IMR-90 (cell line): ENCODE data around the gene RASIP1. TPM values are rescaled to one million over a fixed set of nuclear protein-coding genes. Genes with fewer than 3 reads are reported as not detected.

Experiments used
- ATAC-seq: fragments of 200-7000 bp; cut with Tn5 transposase; 2 replicates; pipeline ENCODE4 v1.9.1; 2020; ENCODE audit warnings: low read depth, mild to moderate bottlenecking, moderate library complexity
- BruUV-seq: library from RNA; stranded (reverse); fragments of 400-500 nt; replicated peaks from 2 replicates; lab custom pipeline; 2021; lab: Mats Ljungman, UMichigan
- CTCF ChIA-PET: fragments of 300-600 bp; formaldehyde crosslinking; extraction: SDS; loops from one replicate; lab custom pipeline; 2021; ENCODE audit warnings: antibody characterized with exemption; lab: Yijun Ruan, JAX
- POLR2A ChIA-PET: fragments of 300-600 bp; sonication (Branson Sonifier 250); formaldehyde crosslinking; loops from one replicate; lab custom pipeline; 2022; ENCODE audit warnings: antibody characterized with exemption; ENCODE audit not compliant: unreplicated experiment; lab: Charles Lee
- DNase-seq: peaks from one replicate; pipeline ENCODE4 v3.0.0; 2013
- H2AFZ ChIP-seq: replicated peaks from 2 replicates; pipeline ENCODE3; 2013; ENCODE audit warnings: low read length, mild to moderate bottlenecking; ENCODE audit not compliant: poor library complexity
- H2AK5ac ChIP-seq: 2 replicates; pipeline ENCODE4 v1.6.1; 2013; ENCODE audit warnings: low read depth, low read length, inconsistent platforms
- H2AK9ac ChIP-seq: replicated peaks from 2 replicates; pipeline ENCODE3; 2013; ENCODE audit warnings: mild to moderate bottlenecking, low read depth, low read length, moderate library complexity; ENCODE audit not compliant: poor library complexity
- H2BK120ac ChIP-seq: 2 replicates; pipeline ENCODE4 v1.6.1; 2013; ENCODE audit warnings: low read depth, low read length, inconsistent platforms
- H2BK15ac ChIP-seq: 3 replicates; pipeline ENCODE4 v1.6.1; 2013; ENCODE audit warnings: low read depth, low read length, inconsistent platforms
- H2BK20ac ChIP-seq: 2 replicates; pipeline ENCODE4 v1.6.1; 2013; ENCODE audit warnings: low read depth, mild to moderate bottlenecking, inconsistent platforms, low read length, moderate library complexity
- H2BK5ac ChIP-seq: 2 replicates; pipeline ENCODE4 v1.6.1; 2013; ENCODE audit warnings: mild to moderate bottlenecking, low read depth, low read length, inconsistent platforms; ENCODE audit not compliant: poor library complexity, severe bottlenecking
- H3K14ac ChIP-seq: replicated peaks from 2 replicates; pipeline ENCODE4 v1.6.1; 2013; ENCODE audit warnings: low read depth, low read length, inconsistent platforms
- H3K18ac ChIP-seq: 2 replicates; pipeline ENCODE4 v1.6.1; 2013; ENCODE audit warnings: low read depth, low read length, control low read depth
- H3K23ac ChIP-seq: 2 replicates; pipeline ENCODE4 v1.6.1; 2013; ENCODE audit warnings: low read depth, low read length, inconsistent platforms
- H3K27ac ChIP-seq: 2 replicates; pipeline ENCODE4 v1.5.1; 2013; ENCODE audit warnings: mild to moderate bottlenecking, control low read depth, low read length; ENCODE audit not compliant: insufficient read depth
- H3K27me3 ChIP-seq: 2 replicates; pipeline ENCODE4 v1.6.1; 2013; ENCODE audit warnings: low read length; ENCODE audit not compliant: control insufficient read depth, insufficient read depth
- H3K36me3 ChIP-seq: 2 replicates; pipeline ENCODE4 v1.6.1; 2013; ENCODE audit warnings: low read length, mixed read lengths; ENCODE audit not compliant: control insufficient read depth, insufficient read depth
- H3K4ac ChIP-seq: 2 replicates; pipeline ENCODE4 v1.6.1; 2013; ENCODE audit warnings: low read depth, low read length, inconsistent platforms
- H3K4me1 ChIP-seq: 2 replicates; pipeline ENCODE4 v1.6.1; 2013; ENCODE audit warnings: low read length, mixed read lengths; ENCODE audit not compliant: control insufficient read depth, insufficient read depth
- H3K4me2 ChIP-seq: 2 replicates; pipeline ENCODE4 v1.6.1; 2013; ENCODE audit warnings: low read depth, mild to moderate bottlenecking, control low read depth, low read length, moderate library complexity
- H3K4me3 ChIP-seq: 2 replicates; pipeline ENCODE4 v1.5.1; 2013; ENCODE audit warnings: low read depth, mild to moderate bottlenecking, control low read depth, low read length, moderate library complexity; ENCODE audit not compliant: insufficient read depth
- H3K56ac ChIP-seq: 2 replicates; pipeline ENCODE4 v1.6.1; 2013; ENCODE audit warnings: low read length, inconsistent platforms; ENCODE audit not compliant: insufficient read depth; ENCODE audit errors: extremely low read depth
- H3K79me1 ChIP-seq, 2 experiments: 2 replicates each; pipeline ENCODE4 v1.6.1; 2013; ENCODE audit warnings: low read length in 2 of 2, inconsistent platforms in 1 of 2, low read depth in 1 of 2
- H3K9ac ChIP-seq: 2 replicates; pipeline ENCODE4 v1.6.1; 2013; ENCODE audit warnings: low read depth, low read length, control low read depth
- H3K9me1 ChIP-seq: 2 replicates; pipeline ENCODE4 v1.6.1; 2013; ENCODE audit warnings: low read length, inconsistent platforms; ENCODE audit not compliant: insufficient read depth
- H3K9me3 ChIP-seq: 2 replicates; pipeline ENCODE4 v1.6.1; 2013; ENCODE audit warnings: low read length; ENCODE audit not compliant: control insufficient read depth, insufficient read depth
- H4K20me1 ChIP-seq: 2 replicates; pipeline ENCODE4 v1.6.1; 2013; ENCODE audit warnings: low read length, inconsistent platforms; ENCODE audit not compliant: insufficient read depth
- H4K5ac ChIP-seq: 2 replicates; pipeline ENCODE4 v1.6.1; 2013; ENCODE audit warnings: mild to moderate bottlenecking, low read depth, low read length, control low read depth
- H4K8ac ChIP-seq, 2 experiments: 2 replicates each; pipeline ENCODE4 v1.6.1; 2013; ENCODE audit warnings: low read depth in 2 of 2, low read length in 2 of 2, control low read depth in 1 of 2, inconsistent platforms in 1 of 2
- H4K91ac ChIP-seq: 2 replicates; pipeline ENCODE4 v1.6.1; 2013; ENCODE audit warnings: low read depth, low read length, inconsistent platforms; ENCODE audit not compliant: insufficient read depth
- BHLHE40 ChIP-seq: fragments of 150-350 bp; IDR thresholded peaks from 2 replicates; pipeline ENCODE4 v1.6.1; 2016; ENCODE audit warnings: mild to moderate bottlenecking, low read depth, low read length
- CEBPB ChIP-seq: IDR thresholded peaks from 2 replicates; pipeline ENCODE4 v1.6.1; 2012; ENCODE audit warnings: low read depth, low read length, improper control_type of control experiment
- FOS ChIP-seq: fragments of 150-350 bp; IDR thresholded peaks from 2 replicates; pipeline ENCODE4 v1.6.1; 2016; ENCODE audit warnings: low read depth, low read length
- MAZ ChIP-seq: IDR thresholded peaks from 2 replicates; pipeline ENCODE4 v1.6.1; 2012; ENCODE audit warnings: low read depth, mild to moderate bottlenecking, low read length, improper control_type of control experiment, moderate library complexity, borderline replicate concordance
- MXI1 ChIP-seq: IDR thresholded peaks from 2 replicates; pipeline ENCODE4 v1.6.1; 2012; ENCODE audit warnings: low read depth, mild to moderate bottlenecking, low read length, moderate library complexity, borderline replicate concordance
- POLR2A ChIP-seq: IDR thresholded peaks from 2 replicates; pipeline ENCODE4 v1.6.1; 2012; ENCODE audit warnings: mild to moderate bottlenecking, low read depth, low read length
- RCOR1 ChIP-seq: IDR thresholded peaks from 2 replicates; pipeline ENCODE4 v1.6.1; 2012; ENCODE audit warnings: mild to moderate bottlenecking, low read length, improper control_type of control experiment; ENCODE audit not compliant: insufficient replicate concordance
- USF2 ChIP-seq: fragments of 150-350 bp; IDR thresholded peaks from 2 replicates; pipeline ENCODE4 v1.6.1; 2017; ENCODE audit warnings: mild to moderate bottlenecking, antibody characterized with exemption, low read length, low read depth
- WGBS, 2 experiments: methylation state at CpG; one replicate each; pipeline versions ENCODE4 v1.1.5 to v1.1.7; 2013; ENCODE audit warnings: missing lambda C conversion rate in 2 of 2; ENCODE audit not compliant: insufficient read length in 1 of 2; ENCODE audit errors: extremely low coverage in 2 of 2; 5-methylcytosine and 5-hydroxymethylcytosine counted together
- dilution Hi-C: fragments of 300-500 bp; cut with HindIII; formaldehyde crosslinking; loops from one replicate; pipeline ENCODE4 v1.14.3; 2018; ENCODE audit warnings: low sequenced_read_pairs; ENCODE audit not compliant: unreplicated experiment
- in situ Hi-C: fragments of 300-500 bp; cut with MboI; formaldehyde crosslinking; loops from 3 replicates; pipeline ENCODE4 v1.14.3; 2019; ENCODE audit warnings: low sequenced_read_pairs, inconsistent platforms, mixed read lengths
- intact Hi-C: fragments of 100-400 bp; cut with micrococcal nuclease; formaldehyde crosslinking; loops from 2 replicates; pipeline ENCODE4 v1.10.0; 2022
- polyA plus RNA-seq, 3 experiments: library from polyadenylated mRNA; depleted of rRNA; stranded (reverse); fragments of >200 nt; gene quantifications; 2 replicates each; pipeline ENCODE4 v1.2.3, GENCODE V29; 2012; ENCODE audit warnings: low replicate concordance in 1 of 3
- total RNA-seq: library from RNA; depleted of rRNA; stranded (reverse); fragments of >200 nt; gene quantifications from 2 replicates; pipeline ENCODE4 v1.2.3, GENCODE V29; 2012
- TF ChIP-seq, protein P1 (sequence below): fragments of 150-350 bp; IDR thresholded peaks from 2 replicates; pipeline ENCODE4 v1.6.1; 2016; ENCODE audit warnings: low read depth, mild to moderate bottlenecking, low read length, moderate library complexity, borderline replicate concordance

The RASIP1 gene
- total and polyA plus RNA-seq, 2 of the 4 experiments (the other 2 are of a cell fraction) = 0.18 to 0.51 TPM

GRCh38 chr19:48720613-48721296 is 19.7 kb downstream of the RASIP1 start:
- dilution Hi-C loops = no loop called here
- BruUV-seq = no TSS peak

More at GRCh38 chr19:48720613-48721296, 19.7 kb downstream of the RASIP1 start:
- peak; percentile 99 for DNase-seq
- Histone ChIP-seq H3K36me3 (no peaks in the 10 kb centered on the region), H2BK5ac (peak overlapping the region; percentile 79), H3K4me3 (peak overlapping the region; percentile 67), H3K4me2 (peak overlapping the region; percentile 57), H3K9me1 (peaks cover 12% of the 10 kb centered on the region), H3K4ac (peak overlapping the region; percentile 68), H4K5ac (peak overlapping the region; percentile 72), H4K20me1 (no peaks in the 10 kb centered on the region), H2BK120ac (peak overlapping the region; percentile 41; the same call in 1 of the 2 replicates), H3K9ac (peak overlapping the region; percentile 75), H4K8ac (peak overlapping the region; percentile 44 to 97), H2BK15ac (peak overlapping the region; percentile 79; the same call in 1 of the 3 replicates), H2AK5ac (peak overlapping the region; percentile 40), H4K91ac (peak overlapping the region; percentile 87), H3K4me1 (peaks cover 10% of the 10 kb centered on the region), H3K23ac (peak overlapping the region; percentile 6; the same call in 1 of the 2 replicates), H3K56ac (peak overlapping the region; percentile 51), H3K18ac (peak overlapping the region; percentile 33), H2AFZ (peak overlapping the region; percentile 97), H3K9me3 (no peaks in the 10 kb centered on the region), H2BK20ac (0 out of 2 replicates have a peak overlapping the region, but pooled peaks have one; percentile 1), H3K27me3 (no peaks in the 10 kb centered on the region), H2AK9ac (peak overlapping the region; percentile 87), H3K14ac (peak overlapping the region; percentile 68), H3K27ac (peak overlapping the region; percentile 74), H3K79me1 (peaks cover 0 to 9% of the 10 kb centered on the region in 2 experiments; a peak in 2 of 4 replicates)
- TF ChIP-seq BHLHE40 (peak; percentile 83), MAZ (peak; percentile 95; the same call in 1 of the 2 replicates), RCOR1 (no peak), FOS (peak; percentile 88; the same call in 1 of the 2 replicates), MXI1 (no peak), POLR2A (no peak), USF2 (peak; percentile 87; the same call in 1 of the 2 replicates), CEBPB (no peak)
- TF ChIP-seq, protein P1, sequence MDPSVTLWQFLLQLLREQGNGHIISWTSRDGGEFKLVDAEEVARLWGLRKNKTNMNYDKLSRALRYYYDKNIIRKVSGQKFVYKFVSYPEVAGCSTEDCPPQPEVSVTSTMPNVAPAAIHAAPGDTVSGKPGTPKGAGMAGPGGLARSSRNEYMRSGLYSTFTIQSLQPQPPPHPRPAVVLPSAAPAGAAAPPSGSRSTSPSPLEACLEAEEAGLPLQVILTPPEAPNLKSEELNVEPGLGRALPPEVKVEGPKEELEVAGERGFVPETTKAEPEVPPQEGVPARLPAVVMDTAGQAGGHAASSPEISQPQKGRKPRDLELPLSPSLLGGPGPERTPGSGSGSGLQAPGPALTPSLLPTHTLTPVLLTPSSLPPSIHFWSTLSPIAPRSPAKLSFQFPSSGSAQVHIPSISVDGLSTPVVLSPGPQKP = no peak
- POLR2A ChIA-PET = no interaction called here
- in situ Hi-C loops (no loop called here), intact Hi-C loops (no loop called here)
- WGBS, 2 experiments = 1% methylated on average over 16 of the region's 42 CpGs; no CpG with 5 or more reads in 1 of the 2 experiments
- ATAC-seq = peak; percentile 95
- CTCF ChIA-PET = interaction anchor here (0.6 kb wide), 1 partner anchor 12 kb away, joined by 3 read pairs; no protein-coding TSS in a partner anchor
